Measurements from ENCODE around the gene CLDN9. TPM values are rescaled to one million over a fixed set of nuclear protein-coding genes. Genes with fewer than 3 reads are reported as not detected.

CLDN9 gene
- total and polyA plus RNA-seq, 2 donors = 0.04 TPM; not detected in 1

DNA sequence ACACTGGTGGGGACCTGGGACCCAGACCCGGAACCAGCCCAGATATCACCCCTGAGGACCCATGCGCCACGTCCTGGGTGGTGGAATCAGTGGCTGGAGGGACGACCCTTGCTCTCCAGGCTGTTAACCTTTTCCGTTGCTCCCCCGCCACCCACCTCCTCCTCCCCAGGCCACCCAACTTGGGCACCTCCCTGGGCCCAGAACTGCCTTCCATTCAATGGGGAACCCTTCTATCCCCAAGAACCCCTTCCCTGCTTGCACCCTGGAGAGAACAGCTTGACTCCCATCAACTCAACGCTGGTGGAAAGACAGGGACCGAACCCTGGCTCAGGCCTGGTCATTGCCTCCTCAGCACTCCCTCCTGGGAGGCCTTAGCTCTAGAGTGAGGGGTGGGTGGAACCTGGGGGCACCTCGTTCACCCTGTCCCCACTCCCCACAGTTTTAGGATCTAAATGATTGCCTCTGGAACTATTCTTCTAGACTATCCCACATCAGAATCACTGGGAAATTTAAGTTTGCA lies 47.1 kb downstream of the CLDN9 start:
- peak overlapping the region; percentile 89 for H3K4me3 ChIP-seq (ENCODE audit: low read depth, low read length)
- DNase-seq (ENCODE audit: extremely low spot score) = no peak
- no peaks in the 10 kb centered on the region for H3K4me1 ChIP-seq (ENCODE audit: insufficient read depth)

DNA sequence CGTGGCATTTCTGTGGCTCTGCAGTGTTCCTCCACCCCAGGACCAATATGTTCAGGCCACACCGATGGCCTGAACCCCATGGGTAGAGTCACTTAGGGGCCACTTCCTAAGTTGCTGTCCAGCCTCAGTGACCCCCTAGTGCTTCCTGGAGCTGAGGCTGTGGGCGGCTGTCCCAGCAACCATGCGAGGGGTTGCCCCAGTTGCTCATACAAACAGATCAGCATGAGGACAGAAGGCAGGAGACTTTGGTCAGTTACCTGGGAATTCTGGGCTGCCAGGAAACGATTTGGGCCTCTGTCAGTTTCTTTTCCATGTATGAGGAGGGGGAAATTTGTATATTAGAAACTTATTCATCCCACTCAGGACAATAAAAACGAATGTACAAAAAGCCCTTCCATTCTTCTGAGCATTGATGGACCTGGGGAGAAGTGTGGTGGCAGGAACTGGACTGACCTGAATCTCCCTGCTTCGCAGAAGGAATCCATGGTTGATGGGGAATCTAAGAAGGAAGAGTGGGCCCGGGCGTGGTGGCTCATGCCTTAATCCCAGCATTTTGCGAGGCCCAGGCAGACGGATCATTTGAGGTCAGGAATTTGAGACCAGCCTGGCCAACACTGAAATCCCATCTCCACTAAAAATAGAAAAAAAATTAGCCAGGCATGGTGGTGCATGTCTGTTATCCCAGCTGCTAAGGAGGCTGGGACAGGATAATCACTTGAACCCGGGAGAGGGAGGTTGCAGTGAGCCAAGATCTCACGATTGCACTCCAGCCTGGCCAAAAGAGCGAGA lies 47.8 kb downstream of the CLDN9 start:
- no peak for DNase-seq (ENCODE audit: extremely low spot score)
- H3K27ac ChIP-seq (ENCODE audit: low read depth) = no peak overlapping the region
- peaks cover 2% of the 10 kb centered on the region for H3K4me1 ChIP-seq (ENCODE audit: insufficient read depth)
- 64% methylated on average over 14 of the region's 14 CpGs for WGBS
- H3K4me3 ChIP-seq (ENCODE audit: low read depth, low read length) = no peak overlapping the region
- no peaks in the 10 kb centered on the region for H3K36me3 ChIP-seq (ENCODE audit: insufficient read depth)

More for the DNA sequence above, 47.1 kb downstream of the CLDN9 start:
- Histone ChIP-seq H3K27ac (ENCODE audit: low read depth) (no peak overlapping the region), H3K36me3 (ENCODE audit: insufficient read depth) (no peaks in the 10 kb centered on the region)
- 60% methylated on average over 9 of the region's 9 CpGs for WGBS

DNA sequence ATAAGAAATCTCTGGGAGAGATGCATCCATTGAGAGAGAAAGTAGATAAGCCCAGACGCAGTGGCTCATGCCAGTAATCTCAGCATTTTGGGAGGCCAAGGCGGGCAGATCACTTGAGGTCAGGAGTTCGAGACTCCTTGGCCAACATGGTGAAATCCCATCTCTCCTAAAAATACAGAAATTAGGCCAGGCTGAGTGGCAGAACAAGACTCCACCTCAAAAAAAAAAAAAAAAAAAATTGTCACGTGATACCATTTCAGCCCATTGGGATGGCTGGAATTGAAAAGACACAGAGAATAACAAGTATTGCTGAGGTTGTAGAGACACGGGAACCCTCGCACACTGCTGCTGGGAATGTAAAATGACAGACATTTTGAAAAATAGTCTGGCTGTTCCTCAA lies 49.8 kb downstream of the CLDN9 start:
- Histone ChIP-seq H3K4me3 (ENCODE audit: low read depth, low read length) (no peak overlapping the region), H3K4me1 (ENCODE audit: insufficient read depth) (peaks cover 2% of the 10 kb centered on the region), H3K27ac (ENCODE audit: low read depth) (no peak overlapping the region), H3K36me3 (ENCODE audit: insufficient read depth) (no peaks in the 10 kb centered on the region)
- DNase-seq (ENCODE audit: extremely low spot score) = no peak
- 84% methylated on average over 6 of the region's 6 CpGs for WGBS

DNA sequence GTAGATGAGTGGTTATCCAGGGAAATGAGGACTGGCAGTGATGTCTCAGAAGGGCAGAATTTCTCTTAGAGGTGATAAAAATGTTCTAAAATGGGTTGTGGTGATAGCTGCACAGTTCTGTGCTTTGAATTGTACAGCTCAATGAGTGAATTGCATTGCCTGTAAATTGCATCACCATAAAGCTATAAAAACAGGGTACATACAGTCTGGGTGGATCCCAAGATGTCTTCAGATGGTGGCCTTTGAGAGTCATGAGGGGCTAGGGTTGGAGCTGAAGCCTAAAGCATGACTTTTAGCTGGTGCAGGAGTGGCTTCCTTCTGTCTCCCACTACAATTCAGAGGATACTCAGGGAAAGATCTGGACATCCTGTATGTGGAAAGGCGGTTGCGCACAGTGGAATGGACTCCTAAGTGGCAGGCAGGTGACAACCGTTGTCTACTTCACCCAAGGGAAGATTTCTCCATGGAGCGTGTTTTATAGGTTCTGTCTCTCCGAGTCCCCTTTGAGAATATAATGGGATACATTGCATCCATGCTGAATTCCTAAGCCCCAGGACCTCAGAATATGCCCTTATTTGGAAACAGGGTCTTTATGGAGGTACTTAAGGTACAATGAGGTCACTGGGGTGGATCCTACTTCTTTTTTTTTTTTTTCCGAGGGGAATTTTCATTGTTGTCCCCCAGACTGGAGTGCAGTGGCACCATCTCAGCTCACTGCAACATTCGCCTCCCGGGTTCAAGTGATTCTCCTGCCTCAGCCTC lies 51.1 kb downstream of the CLDN9 start:
- no peak for DNase-seq (ENCODE audit: extremely low spot score)
- no peaks in the 10 kb centered on the region for H3K36me3 ChIP-seq (ENCODE audit: insufficient read depth)
- no peak overlapping the region for H3K27ac ChIP-seq (ENCODE audit: low read depth)
- H3K4me3 ChIP-seq (ENCODE audit: low read depth, low read length) = no peak overlapping the region
- H3K4me1 ChIP-seq (ENCODE audit: insufficient read depth) = peaks cover 2% of the 10 kb centered on the region
- 92% methylated on average over 8 of the region's 8 CpGs for WGBS

Small RNAs within 50 kb of the gene (small RNA-seq; reads per million reads assigned to genes)
- not detected for gene LINC00514

Other genes with a start within 250 kb of the CLDN9 start
- gene ELOB, start 235.6 kb upstream of the CLDN9 start, total RNA-seq = 62.9 TPM
- gene ELOB, start 235.6 kb upstream of the CLDN9 start, polyA plus RNA-seq = 399 TPM
- gene PRSS33, start 225.4 kb upstream of the CLDN9 start, total RNA-seq = not detected
- gene PRSS33, start 225.4 kb upstream of the CLDN9 start, polyA plus RNA-seq = not detected
- not detected for gene PRSS41, start 214.5 kb upstream of the CLDN9 start, total RNA-seq
- not detected for gene PRSS41, start 214.5 kb upstream of the CLDN9 start, polyA plus RNA-seq
- gene PRSS21, start 195.7 kb upstream of the CLDN9 start, total RNA-seq = not detected
- gene PRSS21, start 195.7 kb upstream of the CLDN9 start, polyA plus RNA-seq = 0.11 TPM
- gene ZG16B, start 182.6 kb upstream of the CLDN9 start, total RNA-seq = 2.4 TPM
- 5.1 TPM for gene ZG16B, start 182.6 kb upstream of the CLDN9 start, polyA plus RNA-seq
- 3.0 TPM for gene PRSS22, start 154.8 kb upstream of the CLDN9 start, total RNA-seq
- gene PRSS22, start 154.8 kb upstream of the CLDN9 start, polyA plus RNA-seq = 5.6 TPM
- 15.6 TPM for gene FLYWCH2, start 129.7 kb upstream of the CLDN9 start, total RNA-seq
- 49.9 TPM for gene FLYWCH2, start 129.7 kb upstream of the CLDN9 start, polyA plus RNA-seq
- gene FLYWCH1, start 101.0 kb upstream of the CLDN9 start, total RNA-seq = 11.4 TPM
- gene FLYWCH1, start 101.0 kb upstream of the CLDN9 start, polyA plus RNA-seq = 38.0 TPM
- 0.11 TPM for gene KREMEN2, start 48.6 kb upstream of the CLDN9 start, total RNA-seq
- gene KREMEN2, start 48.6 kb upstream of the CLDN9 start, polyA plus RNA-seq = not detected
- gene PAQR4, start 43.6 kb upstream of the CLDN9 start, total RNA-seq = 4.5 TPM
- 5.1 TPM for gene PAQR4, start 43.6 kb upstream of the CLDN9 start, polyA plus RNA-seq
- gene PKMYT1, start 32.5 kb upstream of the CLDN9 start, total RNA-seq = 2.5 TPM
- 1.1 TPM for gene PKMYT1, start 32.5 kb upstream of the CLDN9 start, polyA plus RNA-seq
- not detected for gene CLDN6, start 5.3 kb downstream of the CLDN9 start, total RNA-seq
- gene CLDN6, start 5.3 kb downstream of the CLDN9 start, polyA plus RNA-seq = not detected
- 20.1 TPM for gene TNFRSF12A, start 7.4 kb downstream of the CLDN9 start, total RNA-seq
- gene TNFRSF12A, start 7.4 kb downstream of the CLDN9 start, polyA plus RNA-seq = 16.2 TPM
- 29.1 TPM for gene HCFC1R1, start 11.0 kb downstream of the CLDN9 start, total RNA-seq
- 91.8 TPM for gene HCFC1R1, start 11.0 kb downstream of the CLDN9 start, polyA plus RNA-seq
- gene THOC6, start 11.1 kb downstream of the CLDN9 start, total RNA-seq = 9.8 TPM
- gene THOC6, start 11.1 kb downstream of the CLDN9 start, polyA plus RNA-seq = 22.8 TPM
- 7.2 TPM for gene BICDL2, start 24.0 kb downstream of the CLDN9 start, total RNA-seq
- gene BICDL2, start 24.0 kb downstream of the CLDN9 start, polyA plus RNA-seq = 8.3 TPM
- 0.32 TPM for gene MMP25, start 33.6 kb downstream of the CLDN9 start, total RNA-seq
- 0.82 TPM for gene MMP25, start 33.6 kb downstream of the CLDN9 start, polyA plus RNA-seq
- gene IL32, start 52.7 kb downstream of the CLDN9 start, total RNA-seq = 18.1 TPM
- gene IL32, start 52.7 kb downstream of the CLDN9 start, polyA plus RNA-seq = 28.0 TPM
- not detected for gene ZSCAN10, start 86.4 kb downstream of the CLDN9 start, total RNA-seq
- gene ZSCAN10, start 86.4 kb downstream of the CLDN9 start, polyA plus RNA-seq = not detected
- 8.9 TPM for gene ZNF205, start 99.7 kb downstream of the CLDN9 start, total RNA-seq
- 16.4 TPM for gene ZNF205, start 99.7 kb downstream of the CLDN9 start, polyA plus RNA-seq
- gene ZNF213, start 122.1 kb downstream of the CLDN9 start, total RNA-seq = 4.0 TPM
- gene ZNF213, start 122.1 kb downstream of the CLDN9 start, polyA plus RNA-seq = 16.0 TPM
- gene OR1F1, start 175.3 kb downstream of the CLDN9 start, total RNA-seq = not detected
- not detected for gene OR1F1, start 175.3 kb downstream of the CLDN9 start, polyA plus RNA-seq
- gene ZNF200, start 222.2 kb downstream of the CLDN9 start, total RNA-seq = 15.2 TPM
- gene ZNF200, start 222.2 kb downstream of the CLDN9 start, polyA plus RNA-seq = 5.2 TPM
- 0.58 TPM for gene MEFV, start 243.7 kb downstream of the CLDN9 start, total RNA-seq
- 0.80 TPM for gene MEFV, start 243.7 kb downstream of the CLDN9 start, polyA plus RNA-seq

Data from urinary bladder (tissue), 4 donors.